GM18505 (cell line): ENCODE results near the gene SUPT20HL1.

Experiments used
- ATAC-seq: cut with Tn5 transposase; IDR thresholded peaks from one replicate; pipeline ENCODE4 v1.9.1; 2021; ENCODE audit not compliant: unreplicated experiment
- POLR2A ChIP-seq: IDR thresholded peaks from 4 replicates; pipeline ENCODE4 v1.6.1; 2011; ENCODE audit warnings: borderline replicate concordance; ENCODE audit not compliant: insufficient read depth, insufficient read length; ENCODE audit errors: extremely low read depth

SUPT20HL1 gene

GRCh38 chrX:24395775-24396174 lies 35.3 kb downstream of the SUPT20HL1 start:
- no peak for TF ChIP-seq POLR2A
- ATAC-seq, result peak; percentile 77

DNA sequence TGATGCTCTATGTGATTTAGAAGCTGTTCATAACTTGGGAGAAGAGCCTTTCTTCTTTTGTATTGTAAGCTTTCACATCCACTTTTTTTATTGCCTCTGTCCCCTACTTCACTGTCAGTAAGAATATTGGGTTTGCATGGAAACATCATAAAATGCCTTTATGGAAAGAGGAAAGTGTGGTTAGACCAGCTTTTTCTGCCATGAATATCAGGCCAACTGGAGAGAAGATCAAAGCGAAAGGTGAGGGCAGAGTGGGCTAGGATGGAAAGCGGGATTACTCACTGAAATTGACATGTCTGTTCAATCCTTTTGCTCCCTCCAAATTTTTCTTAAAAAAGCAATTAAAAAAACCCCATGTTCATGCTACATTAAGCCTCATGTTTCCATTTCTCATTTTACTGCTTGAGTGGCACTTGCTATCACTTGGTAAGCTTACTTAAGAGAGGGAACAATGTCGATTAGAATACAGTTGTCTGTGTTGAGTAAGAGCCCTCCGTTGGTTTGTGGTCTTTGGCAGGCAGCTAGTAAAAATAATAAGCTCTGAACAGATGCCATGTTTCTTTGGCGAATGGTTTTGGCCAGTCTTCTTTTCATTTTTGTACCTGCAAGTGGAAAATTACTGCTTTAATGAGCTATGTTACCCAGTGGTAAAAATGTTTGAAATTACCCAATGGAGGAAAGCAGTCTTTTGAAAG lies 35.9 kb downstream of the SUPT20HL1 start:
- ATAC-seq, result no peak
- no peak for TF ChIP-seq POLR2A

DNA sequence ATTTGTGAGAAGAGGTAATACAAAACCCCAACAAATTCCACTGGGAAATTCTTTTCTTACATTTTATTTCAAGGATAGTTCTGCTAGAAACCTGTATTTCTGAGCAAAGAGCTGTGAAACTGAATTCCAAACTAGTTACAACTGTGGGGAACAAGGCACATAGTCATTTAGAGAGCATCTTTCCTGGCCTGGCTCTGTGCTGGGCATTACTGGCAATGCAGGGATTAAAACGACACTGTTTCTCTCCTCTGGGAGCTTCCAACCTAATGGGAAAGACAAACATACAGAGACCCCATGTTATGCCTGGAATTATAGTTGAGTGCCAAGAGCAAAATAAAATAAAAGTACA lies 36.5 kb downstream of the SUPT20HL1 start:
- no peak for TF ChIP-seq POLR2A
- ATAC-seq, result no peak

GRCh38 chrX:24398766-24399165 lies 38.3 kb downstream of the SUPT20HL1 start:
- no peak for ATAC-seq
- TF ChIP-seq POLR2A, result no peak

- no peak for ATAC-seq
- no peak for TF ChIP-seq POLR2A
Measured at GRCh38 chrX:24399550-24399949, 39.1 kb downstream of the SUPT20HL1 start.

DNA sequence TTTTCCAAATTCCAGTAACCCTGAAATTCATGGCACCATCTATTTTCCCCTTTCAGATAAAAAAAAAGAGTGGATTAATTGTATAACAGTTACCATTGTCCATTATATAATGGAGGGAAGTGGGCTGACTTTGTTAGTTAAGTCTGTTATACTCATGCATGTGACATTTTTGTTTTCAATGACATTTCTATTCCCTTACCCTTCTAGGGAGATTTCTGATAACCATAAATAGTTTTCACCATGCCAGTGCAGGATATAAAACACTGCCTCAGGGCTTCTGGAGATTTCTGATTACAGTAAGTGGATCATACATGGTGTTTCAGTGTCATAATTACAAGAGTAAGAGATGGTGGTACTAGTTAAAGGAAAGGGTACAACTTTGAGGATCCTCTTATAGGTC lies 45.5 kb downstream of the SUPT20HL1 start:
- no peak for ATAC-seq
- no peak for TF ChIP-seq POLR2A
